Thoracic aorta (tissue), 2 donors: ENCODE data around the gene ABL2. TPM values are rescaled to one million over a fixed set of nuclear protein-coding genes. Genes with fewer than 3 reads are reported as not detected.

Experiments
- ATAC-seq: fragments of 150-250 bp; one replicate; pipeline ENCODE4 v1.8.0; 2017; ENCODE audit warnings: low read depth; ENCODE audit not compliant: insufficient number of reproducible peaks, low FRiP score
- DNase-seq: peaks from one replicate; pipeline ENCODE4 v3.0.0-alpha.2; 2020; ENCODE audit warnings: low spot score
- H3K27ac ChIP-seq, 2 donors: fragments of 200-600 bp; sonication (generic); 1 replicate in 1 of 2; 2 replicates in 1 of 2; pipeline ENCODE4 v1.5.1; 2016; ENCODE audit warnings: mild to moderate bottlenecking in 2 of 2, moderate library complexity in 2 of 2
- H3K27me3 ChIP-seq: fragments of 200-600 bp; sonication (generic); replicated peaks from 2 replicates; pipeline ENCODE4 v1.6.0; 2016; ENCODE audit warnings: mild to moderate bottlenecking; ENCODE audit not compliant: insufficient read depth
- H3K36me3 ChIP-seq: fragments of 200-600 bp; sonication (generic); one replicate; pipeline ENCODE4 v1.5.1; 2016
- H3K4me1 ChIP-seq, 2 donors: fragments of 200-600 bp; sonication (generic); 1 replicate in 1 of 2; 2 replicates in 1 of 2; pipeline versions ENCODE4 v1.5.1 to v1.6.0; 2016; ENCODE audit warnings: low read depth in 2 of 2, mild to moderate bottlenecking in 1 of 2; ENCODE audit not compliant: control insufficient read depth in 1 of 2
- H3K4me3 ChIP-seq: fragments of 200-600 bp; sonication (generic); 2 replicates; pipeline ENCODE4 v1.5.1; 2016; ENCODE audit warnings: mild to moderate bottlenecking
- H3K9me3 ChIP-seq: fragments of 200-600 bp; sonication (generic); 2 replicates; pipeline ENCODE4 v1.5.1; 2016
- total RNA-seq, 2 donors: library from RNA; depleted of rRNA; stranded (reverse); fragments of >200 nt; gene quantifications; one replicate each; pipeline versions ENCODE4 v1.1.0 to v1.2.3, GENCODE V29; 2016
- TF ChIP-seq, protein P1 (sequence below): fragments of 200-600 bp; sonication (generic); IDR thresholded peaks from one replicate; pipeline ENCODE4 v1.5.1; 2019; ENCODE audit warnings: antibody characterized with exemption

The ABL2 gene
- total RNA-seq, 2 donors from 2014 or later = 23.6 to 62.4 TPM

DNA sequence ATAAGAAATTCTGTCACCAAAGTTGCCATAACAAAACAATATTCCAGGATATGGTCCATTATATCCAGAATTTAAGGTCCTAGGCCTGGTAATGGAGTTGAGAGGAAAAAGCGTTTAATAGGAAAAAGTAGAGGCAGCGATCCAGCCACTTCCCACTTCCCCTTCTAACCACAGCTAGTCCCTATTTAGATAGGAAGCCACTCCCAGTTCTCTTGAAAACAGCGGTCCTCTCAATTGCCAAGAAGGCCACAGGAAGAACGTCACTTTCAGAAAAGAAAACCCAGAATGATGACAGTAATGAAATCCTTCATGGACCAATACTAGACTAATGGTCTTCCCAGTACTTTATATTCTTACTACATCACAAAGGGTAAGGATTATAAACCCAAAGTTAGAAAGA, 38.6 kb downstream of the ABL2 start:
- Histone ChIP-seq H3K36me3 (no peaks in the 10 kb centered on the region), H3K27ac (peak overlapping the region in 1 of 2 donors; percentile 10), H3K4me1 (peaks cover 0 to 5% of the 10 kb centered on the region in 2 donors), H3K27me3 (no peaks in the 10 kb centered on the region), H3K4me3 (peak overlapping the region; percentile 19), H3K9me3 (no peaks in the 10 kb centered on the region)
- TF ChIP-seq, protein P1, sequence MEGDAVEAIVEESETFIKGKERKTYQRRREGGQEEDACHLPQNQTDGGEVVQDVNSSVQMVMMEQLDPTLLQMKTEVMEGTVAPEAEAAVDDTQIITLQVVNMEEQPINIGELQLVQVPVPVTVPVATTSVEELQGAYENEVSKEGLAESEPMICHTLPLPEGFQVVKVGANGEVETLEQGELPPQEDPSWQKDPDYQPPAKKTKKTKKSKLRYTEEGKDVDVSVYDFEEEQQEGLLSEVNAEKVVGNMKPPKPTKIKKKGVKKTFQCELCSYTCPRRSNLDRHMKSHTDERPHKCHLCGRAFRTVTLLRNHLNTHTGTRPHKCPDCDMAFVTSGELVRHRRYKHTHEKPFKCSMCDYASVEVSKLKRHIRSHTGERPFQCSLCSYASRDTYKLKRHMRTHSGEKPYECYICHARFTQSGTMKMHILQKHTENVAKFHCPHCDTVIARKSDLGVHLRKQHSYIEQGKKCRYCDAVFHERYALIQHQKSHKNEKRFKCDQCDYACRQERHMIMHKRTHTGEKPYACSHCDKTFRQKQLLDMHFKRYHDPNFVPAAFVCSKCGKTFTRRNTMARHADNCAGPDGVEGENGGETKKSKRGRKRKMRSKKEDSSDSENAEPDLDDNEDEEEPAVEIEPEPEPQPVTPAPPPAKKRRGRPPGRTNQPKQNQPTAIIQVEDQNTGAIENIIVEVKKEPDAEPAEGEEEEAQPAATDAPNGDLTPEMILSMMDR = no peak
- ATAC-seq (peak; percentile 67), DNase-seq (no peak)

DNA sequence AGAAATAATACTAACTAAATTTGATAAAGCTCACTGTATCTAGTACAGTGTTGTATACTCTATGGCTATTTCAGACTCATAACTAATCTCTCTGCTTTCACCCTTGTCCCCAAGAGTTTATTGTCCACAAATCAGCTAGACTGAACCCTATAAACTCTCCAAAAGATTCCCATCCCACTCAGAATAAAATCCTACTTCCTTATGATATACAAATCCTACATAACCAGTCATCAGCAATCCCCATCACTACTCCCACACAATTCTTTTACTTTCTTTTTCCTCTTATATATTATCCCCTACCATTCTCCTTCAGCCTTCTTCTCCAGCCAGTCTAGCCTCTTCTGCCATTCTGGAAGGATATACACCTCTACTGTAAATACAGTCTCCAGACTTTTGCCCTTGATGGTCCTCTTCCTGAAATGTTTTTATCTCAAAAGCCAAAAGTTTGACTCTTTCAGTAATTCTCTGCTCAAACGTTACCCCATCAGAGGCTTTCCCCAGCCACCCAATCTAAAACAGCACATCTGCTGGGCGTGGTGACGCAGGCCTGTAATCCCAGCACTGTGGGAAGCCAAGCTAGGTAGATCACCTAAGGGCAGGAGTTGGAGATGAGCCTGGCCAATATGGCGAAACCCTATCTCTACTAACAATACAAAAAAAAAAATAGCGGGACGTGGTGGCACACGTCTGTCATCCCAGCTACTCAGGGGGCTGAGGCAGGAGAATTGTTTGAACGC, 41.6 kb downstream of the ABL2 start:
- Histone ChIP-seq H3K4me3 (no peak overlapping the region), H3K4me1 (no peaks in the 10 kb centered on the region), H3K36me3 (no peaks in the 10 kb centered on the region), H3K9me3 (no peaks in the 10 kb centered on the region), H3K27me3 (no peaks in the 10 kb centered on the region), H3K27ac (no peak overlapping the region)
- TF ChIP-seq, protein P1 = no peak
- ATAC-seq (no peak), DNase-seq (no peak)

DNA sequence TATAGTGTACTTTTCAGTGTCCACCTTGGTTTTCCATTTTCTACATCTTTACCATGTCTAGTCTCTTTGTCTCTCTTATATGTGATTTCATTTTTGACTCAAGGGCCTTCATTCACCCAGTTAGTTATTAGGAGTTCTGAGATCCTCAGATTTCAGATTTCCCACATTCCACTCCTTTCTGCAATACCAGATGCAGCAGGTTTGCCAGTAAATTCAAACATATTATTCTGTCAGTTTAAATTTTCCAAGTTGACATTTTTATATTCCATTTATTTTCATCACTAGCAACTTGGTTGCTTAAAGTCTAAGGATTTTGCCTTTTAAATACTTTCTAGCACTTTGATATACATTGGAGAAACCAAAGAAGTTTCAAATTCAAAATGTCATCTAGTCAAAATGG, 42.4 kb downstream of the ABL2 start:
- Histone ChIP-seq H3K27me3 (no peaks in the 10 kb centered on the region), H3K36me3 (no peaks in the 10 kb centered on the region), H3K9me3 (no peaks in the 10 kb centered on the region), H3K4me1 (no peaks in the 10 kb centered on the region), H3K4me3 (no peak overlapping the region), H3K27ac (no peak overlapping the region)
- TF ChIP-seq, protein P1 = no peak
- DNase-seq = no peak
- no peak for ATAC-seq

DNA sequence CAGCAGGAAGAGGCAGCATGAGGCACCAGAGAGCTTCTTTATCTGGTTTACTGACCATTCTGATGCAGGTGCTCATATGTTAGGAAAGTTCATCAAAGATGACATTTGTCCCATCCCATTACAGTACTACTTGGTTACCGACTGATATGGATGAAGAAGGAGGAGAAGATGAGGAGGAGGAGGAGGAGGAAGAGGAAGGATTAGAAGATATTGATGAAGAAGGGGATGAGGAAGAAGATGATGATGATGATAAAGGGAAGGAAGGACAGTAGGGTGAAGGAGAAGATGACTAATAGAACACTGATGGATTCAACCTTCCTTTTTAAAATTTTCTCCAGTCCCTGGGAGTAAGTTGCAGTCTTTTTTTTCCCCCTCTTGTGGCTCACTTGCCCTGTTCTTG, 45.1 kb downstream of the ABL2 start:
- TF ChIP-seq, protein P1 = no peak
- Histone ChIP-seq H3K9me3 (no peaks in the 10 kb centered on the region), H3K27me3 (no peaks in the 10 kb centered on the region), H3K36me3 (no peaks in the 10 kb centered on the region), H3K27ac (no peak overlapping the region), H3K4me1 (peaks cover 1 to 7% of the 10 kb centered on the region in 2 donors), H3K4me3 (no peak overlapping the region)
- DNase-seq = no peak
- ATAC-seq = no peak

DNA sequence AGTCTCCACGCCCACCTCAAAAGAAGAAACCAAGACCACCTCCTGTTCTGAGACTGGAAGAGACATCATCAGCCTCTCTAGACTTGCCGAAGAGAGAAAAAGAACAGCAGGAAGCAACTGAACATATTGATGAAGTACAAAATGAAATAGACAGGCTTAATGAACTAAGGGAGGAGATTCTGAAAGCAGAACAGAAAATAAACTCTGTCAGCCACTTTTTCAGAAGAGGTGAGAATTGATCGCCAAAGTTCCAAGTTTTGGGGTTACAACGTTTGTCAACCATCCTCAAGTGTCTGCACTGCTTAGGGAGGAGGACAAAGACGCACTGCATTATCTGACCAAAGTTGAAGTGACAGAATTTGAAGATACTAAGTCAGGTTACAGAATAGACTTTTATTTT, 45.6 kb downstream of the ABL2 start:
- DNase-seq (no peak), ATAC-seq (no peak)
- TF ChIP-seq, protein P1 = no peak
- Histone ChIP-seq H3K9me3 (no peaks in the 10 kb centered on the region), H3K27ac (no peak overlapping the region), H3K4me3 (no peak overlapping the region), H3K4me1 (peaks cover 7 to 13% of the 10 kb centered on the region in 2 donors), H3K27me3 (no peaks in the 10 kb centered on the region), H3K36me3 (no peaks in the 10 kb centered on the region)
